ENCODE results near the gene USP6.

- TF ChIP-seq TAF1 (IDR thresholded peaks at IDR 0.05; ENCODE audit: borderline replicate concordance, low read depth, low read length) (no peak), POLR2A (IDR thresholded peaks at IDR 0.05; ENCODE audit: low read depth, low read length) (no peak)
Observed at GRCh38 chr17:5110816-5111215, 5.0 kb upstream of the USP6 start.

Measured in GM12892 (cell line).